8988T (cell line): ENCODE results near the gene ANKRD27.
"Not testable (repeated sequence)": the region's sequence is repeated elsewhere in the genome, so short reads cannot be mapped to it uniquely, and the experiment has no call there.

Experiments
- DNase-seq: peaks from one replicate; pipeline ENCODE4 v3.0.0; 2011

The ANKRD27 gene

DNA sequence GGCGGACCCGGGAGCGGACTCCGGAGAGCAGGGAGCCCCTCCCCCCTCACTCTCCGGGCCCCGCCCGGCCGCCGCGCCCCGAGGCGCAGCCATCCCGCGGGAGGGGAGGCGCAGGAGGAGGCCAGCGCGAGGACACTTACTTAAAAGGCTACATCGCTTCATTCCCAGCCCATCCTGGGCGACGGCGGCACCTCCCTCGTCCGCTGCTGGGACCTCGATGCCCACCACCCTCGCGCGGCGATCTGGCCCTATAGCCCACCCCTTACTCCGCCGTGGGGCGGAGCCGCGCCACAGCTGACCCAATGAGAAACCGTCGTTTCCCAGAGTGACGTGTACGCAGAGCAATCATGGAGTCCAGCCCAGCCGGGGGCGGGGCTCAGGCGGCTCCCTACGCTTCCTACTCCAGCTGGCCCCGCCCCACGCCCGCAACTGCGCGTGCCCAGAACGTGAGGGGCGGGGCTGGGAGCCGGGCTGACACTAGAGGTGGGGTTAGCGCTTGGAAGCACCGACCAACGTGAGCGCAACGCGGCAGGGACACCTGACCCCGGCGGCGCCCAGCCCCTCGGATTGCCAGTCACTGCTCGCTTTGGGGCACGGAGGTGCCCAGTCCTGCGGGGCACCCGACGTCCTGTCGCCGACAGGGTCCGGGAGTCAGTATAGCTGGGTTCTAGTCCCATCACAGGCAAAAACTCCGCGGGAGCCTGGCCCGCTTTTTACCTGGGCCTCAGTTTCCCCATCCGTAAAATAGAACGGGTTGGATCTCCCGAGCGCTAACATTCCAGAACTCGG is at the start of gene ANKRD27:
TSS of gene ANKRD27 (minus strand) at position 250 of the 789 bp plus-strand sequence. CDS start 16,165 bp downstream, outside the sequence.
- peak; percentile 95 for DNase-seq

DNA sequence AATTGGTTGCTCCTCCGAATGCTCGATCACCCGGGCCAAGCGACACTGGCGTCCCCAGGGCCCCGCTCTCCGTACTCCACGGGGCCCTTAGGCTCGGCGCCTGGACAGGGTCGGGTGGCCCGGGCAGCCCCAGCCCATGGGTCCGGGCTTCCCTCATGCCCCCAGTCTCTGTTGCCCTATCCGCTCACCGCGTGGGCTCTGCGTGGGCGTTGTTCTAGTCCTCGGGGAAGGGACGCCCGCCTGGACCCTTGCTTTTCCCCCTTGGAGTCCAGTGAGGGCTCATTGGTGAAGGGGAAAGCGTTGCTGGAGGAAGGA is 45.9 kb upstream of the ANKRD27 start:
- DNase-seq, result no peak

DNA sequence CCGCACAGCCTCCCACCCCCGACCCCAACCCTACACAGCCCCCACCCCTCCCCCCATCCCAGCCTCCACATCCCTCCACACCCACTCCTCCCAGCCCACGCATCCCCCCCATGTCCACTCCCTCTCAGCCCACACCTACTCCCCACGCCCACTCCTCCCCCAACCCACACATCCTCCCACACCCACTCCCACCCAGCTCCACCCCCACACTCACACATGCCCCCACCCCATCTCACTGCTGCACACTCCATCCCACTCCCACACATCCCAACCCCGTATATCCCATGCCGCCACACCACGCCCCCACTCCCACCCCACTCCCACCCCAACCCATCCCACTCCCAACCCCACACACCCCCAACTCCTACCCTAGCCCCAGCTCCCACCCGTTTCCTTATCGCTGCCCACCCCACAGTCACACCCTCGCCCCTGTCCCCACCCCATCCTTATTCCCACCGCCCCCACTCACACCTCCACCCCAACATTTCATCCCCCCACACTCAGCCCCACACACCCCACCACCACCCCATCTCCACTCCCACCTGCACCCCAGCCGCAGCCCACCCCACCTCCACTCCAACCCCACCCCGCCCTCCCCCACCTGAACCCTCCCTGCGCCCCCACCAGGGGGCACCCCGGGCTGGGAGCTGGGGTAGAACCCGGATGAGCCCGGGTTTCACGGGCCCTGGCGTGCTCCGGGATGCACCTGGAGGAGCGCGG is 45.4 kb upstream of the ANKRD27 start:
- peak; percentile 77 for DNase-seq

DNA sequence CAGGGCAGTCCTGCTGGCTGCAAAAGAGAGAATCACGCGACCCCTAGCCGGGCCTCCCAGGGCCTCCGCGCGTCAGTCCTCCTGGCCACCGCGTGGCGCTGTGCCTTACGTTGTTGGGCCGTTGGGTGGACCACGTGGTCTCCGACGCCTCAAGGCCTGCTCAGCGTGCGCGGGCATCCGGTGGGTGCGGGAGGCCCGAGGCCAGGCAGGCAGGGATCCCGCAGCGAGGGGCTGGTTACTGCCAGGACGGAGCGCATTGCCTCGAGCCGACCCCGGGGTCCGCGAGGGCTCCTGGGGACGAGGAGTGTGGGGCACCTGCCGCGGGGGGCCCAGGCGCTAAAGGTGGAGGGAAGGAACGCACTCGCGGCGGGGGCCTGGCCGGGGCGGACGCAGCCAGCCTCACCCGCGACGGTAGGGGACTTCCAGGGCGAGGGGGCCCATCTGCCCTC is 44.7 kb upstream of the ANKRD27 start, which contains the start of gene TDRD12:
TSS of gene TDRD12 (plus strand) at position 157 of the 449 bp plus-strand sequence. CDS start 306 bp downstream, outside the sequence.
- DNase-seq, result peak; percentile 64

DNA sequence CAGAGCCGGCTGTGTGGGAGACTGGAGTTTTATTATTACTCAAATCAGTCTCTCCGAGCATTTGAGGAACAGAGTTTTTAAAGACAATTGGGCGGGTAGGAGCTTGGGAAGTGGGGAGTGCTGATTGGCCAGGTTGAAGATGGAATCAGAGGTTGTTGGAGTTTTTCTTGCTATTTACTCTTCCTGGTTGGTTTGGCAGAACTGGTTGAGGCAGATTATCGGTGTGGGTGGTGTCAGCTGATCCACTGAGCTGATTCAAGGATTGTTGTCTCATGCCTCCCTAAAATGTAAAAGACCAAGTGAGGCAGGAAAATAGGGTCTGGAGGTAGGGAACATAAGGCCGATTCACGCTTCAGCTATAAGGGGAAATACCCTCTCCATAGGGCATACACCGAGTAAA is 43.3 kb upstream of the ANKRD27 start:
- DNase-seq, result no peak

DNA sequence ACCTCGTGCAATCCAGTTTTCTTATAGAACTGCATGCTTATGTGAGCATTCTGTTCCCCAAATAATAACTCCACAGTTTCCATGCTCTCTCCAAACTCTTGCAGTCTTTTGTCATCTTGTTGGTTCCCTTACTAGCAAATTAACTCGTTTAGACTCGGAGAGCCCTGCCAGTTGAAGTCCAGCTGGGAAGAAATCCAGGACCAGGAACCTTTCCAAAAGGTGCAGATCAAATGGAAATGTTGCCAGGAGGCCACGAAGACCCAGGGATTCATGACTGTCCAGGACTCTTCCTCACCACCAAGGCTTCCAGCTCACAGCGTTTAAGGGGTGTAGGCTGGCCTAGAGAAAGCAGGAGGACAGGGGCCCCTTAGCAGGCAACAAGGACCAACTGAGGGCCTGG is 42.5 kb upstream of the ANKRD27 start:
- no peak for DNase-seq

DNA sequence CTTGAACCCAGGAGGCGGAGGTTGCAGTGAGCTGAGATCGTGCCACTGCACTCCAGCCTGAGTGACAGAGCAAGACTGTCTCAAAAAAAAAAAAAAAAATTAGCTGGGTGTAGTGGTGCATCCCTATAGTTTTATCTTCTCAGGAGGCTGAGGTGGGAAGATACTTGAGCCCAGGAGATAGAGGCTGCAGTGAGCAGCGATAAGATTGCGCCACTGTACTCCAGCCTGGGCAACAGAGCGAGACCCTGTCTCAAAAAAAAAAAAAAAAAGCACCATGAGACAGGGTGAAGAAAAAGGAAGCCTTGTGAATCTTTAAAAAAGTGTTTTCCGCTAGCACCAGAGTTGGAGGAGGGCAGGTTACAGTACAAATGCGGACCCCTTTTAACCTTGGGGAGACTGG is 41.2 kb upstream of the ANKRD27 start:
- DNase-seq, result not testable (repeated sequence)

DNA sequence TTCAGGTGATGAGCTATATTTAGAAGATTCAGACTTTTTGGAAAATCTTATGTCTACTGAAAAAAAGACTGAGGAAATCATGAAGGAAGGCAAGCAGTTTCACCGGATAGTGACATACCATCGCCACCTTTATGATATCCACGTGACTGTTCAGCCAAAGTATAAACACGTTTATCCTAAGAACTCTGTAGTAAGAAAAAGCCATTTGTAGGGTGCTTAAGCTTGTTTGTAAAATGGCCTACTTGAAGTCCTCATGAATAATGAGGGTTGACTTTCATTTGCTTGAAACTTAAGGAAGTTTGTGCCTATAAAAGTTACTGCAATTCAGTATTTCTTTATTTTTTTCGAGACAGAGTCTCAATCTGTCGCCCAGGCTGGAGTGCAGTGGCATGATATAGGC is 36.8 kb upstream of the ANKRD27 start:
- no peak for DNase-seq

DNA sequence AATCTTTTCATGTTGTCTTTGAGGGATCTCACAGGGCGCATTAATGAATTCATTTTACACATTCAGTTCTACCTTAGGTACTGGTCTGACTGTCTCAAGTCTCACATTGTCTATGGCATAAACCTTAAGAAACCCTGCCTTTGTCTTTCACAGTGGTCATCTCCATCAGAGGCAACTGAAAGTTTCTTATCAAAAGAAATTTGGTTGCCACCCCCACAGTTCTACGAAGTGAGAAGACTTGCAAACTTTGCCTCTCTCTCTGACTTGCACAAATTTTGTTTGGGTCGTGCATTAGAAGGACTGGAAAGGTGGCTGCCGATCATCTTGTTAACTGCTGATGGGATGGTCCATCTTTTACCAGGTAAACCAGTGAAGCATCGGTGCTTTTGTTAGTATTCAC is 34.1 kb upstream of the ANKRD27 start:
- DNase-seq, result no peak

DNA sequence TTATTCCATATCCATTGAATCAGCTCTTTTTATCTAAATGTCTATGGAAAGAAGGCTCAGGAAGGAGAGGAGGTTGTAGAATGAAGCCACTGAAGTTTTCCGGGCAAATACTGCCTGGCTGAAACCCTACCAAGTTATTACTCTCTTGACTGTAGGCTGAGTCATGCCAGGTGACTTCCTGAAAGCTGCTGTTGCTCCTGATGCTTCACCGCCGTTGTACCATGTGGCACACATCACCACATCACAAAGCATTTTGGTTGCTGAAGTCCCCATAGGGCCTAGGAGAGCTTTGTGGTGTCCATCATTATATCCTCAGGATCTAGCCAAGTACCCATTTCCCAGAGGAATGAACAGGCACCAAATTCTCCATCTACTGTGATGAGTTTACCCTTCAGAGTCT is 33.5 kb upstream of the ANKRD27 start:
- DNase-seq, result no peak

DNA sequence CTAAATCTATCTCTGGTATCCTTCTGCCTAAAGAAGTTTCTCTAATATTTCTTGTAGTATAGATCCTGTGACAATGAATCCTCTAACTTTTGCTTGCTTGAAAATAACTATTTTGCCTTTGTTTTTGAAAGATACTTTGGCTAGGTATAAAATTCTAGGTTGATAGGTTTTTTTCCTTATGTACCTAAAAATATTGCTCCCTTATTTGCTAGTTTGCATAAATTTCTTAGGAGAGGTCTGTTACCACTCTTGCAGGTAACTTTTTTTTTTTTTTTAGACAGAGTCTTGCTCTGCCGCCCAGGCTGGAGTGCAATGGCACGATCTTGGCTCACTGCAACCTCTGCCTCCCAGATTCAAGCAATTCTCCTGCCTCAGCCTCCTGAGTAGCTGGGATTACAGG is 29.0 kb upstream of the ANKRD27 start:
- not testable (repeated sequence) for DNase-seq

DNA sequence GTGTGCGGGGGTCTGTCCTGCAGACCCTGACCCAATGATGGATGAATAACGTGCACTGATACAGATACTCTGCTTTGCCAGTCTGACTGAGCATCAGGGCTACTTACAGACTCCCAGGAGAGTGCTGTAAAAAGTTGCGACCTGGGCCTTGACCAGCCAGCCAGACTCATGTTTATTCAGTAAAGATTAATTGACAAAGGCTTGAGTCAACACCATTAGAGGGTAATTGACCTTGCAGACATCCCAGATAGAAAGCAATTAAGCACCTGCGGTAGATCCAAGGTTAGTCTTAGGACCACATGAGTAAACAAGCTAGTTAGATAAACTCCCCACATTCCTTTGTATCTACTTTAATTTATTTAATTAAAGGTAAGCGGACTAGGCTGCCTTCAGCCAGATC is 27.0 kb upstream of the ANKRD27 start:
- DNase-seq, result no peak

DNA sequence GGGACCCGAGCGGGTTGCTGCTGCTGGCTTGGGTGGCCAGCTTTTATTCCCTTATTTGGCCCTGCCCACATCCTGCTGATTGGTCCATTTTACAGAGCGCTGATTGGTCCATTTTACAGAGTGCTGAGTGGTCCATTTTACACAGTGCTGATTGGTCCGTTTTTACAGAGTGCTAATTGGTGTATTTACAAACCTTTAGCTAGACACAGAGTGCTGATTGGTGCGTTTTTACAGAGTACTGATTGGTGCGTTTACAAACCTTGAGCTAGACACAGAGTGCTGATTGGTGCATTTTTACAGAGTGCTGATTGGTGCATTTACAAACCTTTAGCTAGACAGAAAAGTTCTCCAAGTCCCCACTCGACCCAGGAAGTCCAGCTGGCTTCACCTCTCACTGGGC is 25.1 kb upstream of the ANKRD27 start:
- DNase-seq, result not testable (repeated sequence)

DNA sequence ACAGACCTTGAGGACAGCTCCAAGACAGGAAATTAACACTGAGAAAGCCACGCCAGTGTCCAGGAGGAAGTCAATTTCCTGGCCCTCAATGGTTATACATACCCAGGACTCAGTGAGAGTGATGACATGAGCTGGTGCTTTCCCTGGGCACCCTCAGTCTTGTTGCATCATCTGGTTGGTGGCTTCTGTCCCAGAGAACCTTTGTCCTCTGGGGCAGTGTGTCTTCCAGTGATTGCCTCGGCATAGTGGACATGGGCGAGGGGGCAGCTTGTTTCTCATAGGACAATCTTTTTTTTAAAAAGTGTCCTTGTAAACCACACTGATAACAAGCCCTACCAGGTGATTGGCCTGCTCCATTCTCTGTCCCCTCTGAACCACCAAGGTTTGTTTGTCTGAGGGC is 21.8 kb upstream of the ANKRD27 start:
- not testable (repeated sequence) for DNase-seq

DNA sequence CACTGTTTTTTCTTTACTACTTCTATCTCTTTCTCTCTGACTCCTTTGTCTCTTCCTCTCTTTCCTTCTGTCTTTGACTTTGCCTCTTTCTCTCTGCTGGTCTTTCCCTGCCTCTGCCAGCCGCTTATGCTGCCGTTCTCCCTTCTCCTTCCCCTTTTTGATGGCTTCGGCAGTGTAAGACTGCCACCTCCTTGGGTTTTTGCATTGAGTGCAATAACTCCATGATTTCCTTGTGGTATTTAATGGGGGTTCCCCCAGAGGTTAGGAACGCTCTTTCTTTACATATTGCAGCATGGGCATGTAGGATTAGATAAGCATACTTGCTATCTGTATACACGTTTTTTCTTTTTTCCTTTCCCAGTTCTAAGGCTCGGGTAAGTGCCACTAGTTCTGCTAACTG is 20.5 kb upstream of the ANKRD27 start:
- not testable (repeated sequence) for DNase-seq

DNA sequence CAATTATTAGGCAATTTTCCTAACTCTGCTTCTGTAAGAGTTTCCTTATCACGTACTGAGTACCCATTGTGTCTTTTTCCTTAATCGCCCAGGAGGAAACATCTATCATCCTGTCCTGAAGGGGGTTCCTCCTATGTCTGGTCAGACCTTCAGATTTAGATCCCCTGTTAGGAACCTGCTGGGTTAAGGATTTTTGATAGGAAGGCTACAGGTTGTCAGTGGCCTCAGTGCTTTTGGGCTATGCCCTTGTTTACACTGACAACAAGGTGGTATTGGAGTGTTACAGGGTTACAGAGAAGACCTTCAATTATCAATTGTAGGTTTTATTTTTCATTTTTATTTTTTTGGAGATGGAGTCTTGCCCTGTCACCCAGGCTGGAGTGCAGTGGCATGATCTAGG is 19.9 kb upstream of the ANKRD27 start:
- not testable (repeated sequence) for DNase-seq

DNA sequence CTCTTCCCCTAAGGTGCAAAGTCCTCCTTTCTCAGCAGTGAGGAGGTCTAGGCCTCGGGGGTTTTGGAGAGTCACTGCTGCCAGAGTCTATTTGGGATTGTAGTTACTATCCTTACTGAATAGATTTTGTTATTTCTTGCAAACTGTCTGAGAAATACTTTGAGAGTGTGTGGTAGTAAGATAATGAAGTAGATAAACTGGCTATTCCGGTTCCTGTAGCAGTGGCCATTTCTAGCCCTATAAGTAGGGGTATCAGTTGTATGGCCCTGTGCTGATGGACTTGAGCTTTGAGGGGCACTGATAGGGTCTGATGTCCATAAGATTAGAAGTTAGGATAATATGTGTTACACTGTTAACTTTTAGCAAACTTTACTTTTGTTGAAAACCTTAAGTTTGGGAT is 19.3 kb upstream of the ANKRD27 start:
- DNase-seq, result not testable (repeated sequence)

DNA sequence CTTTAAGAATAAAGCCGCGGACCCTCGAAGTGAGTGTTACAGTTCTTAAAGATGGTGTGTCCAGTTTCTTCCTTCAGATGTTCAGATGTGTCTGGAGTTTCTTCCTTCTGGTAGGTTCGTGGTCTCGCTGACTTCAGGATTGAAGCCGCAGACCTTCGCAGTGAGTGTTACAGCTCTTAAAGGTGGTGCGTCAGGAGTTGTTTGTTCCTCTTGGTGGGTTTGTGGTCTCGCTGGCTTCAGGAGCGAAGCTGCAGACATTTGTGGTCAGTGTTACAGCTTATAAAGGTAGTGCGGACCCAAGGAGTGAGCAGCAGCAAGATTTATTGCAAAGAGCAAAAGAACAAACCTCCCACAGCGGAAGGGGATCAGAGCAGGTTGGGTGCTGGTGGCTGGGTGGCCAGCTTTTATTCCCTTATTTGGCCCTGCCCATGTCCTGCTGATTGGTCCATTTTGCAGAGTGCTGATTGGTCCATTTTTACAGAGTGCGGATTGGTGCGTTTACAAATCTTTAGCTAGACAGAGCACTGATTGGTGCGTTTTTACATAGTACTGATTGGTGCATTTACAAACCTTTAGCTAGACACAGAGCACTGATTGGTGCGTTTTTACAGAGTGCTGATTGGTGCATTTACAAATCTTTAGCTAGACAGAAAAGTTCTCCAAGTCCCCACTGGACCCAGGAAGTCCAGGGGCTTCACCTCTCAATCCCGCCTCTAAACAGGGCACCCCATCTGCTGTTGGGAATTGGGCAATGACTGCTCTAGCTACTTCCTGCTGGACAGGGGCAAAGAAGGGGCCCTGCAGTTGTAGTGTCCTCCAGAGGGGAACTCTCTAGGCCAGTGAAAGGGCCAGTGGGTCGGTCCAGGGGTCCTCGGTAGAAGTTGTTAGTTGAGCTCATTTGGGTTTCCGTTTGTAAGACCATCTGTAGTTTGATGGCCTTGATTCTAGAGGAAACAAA is 18.4 kb upstream of the ANKRD27 start:
- not testable (repeated sequence) for DNase-seq

DNA sequence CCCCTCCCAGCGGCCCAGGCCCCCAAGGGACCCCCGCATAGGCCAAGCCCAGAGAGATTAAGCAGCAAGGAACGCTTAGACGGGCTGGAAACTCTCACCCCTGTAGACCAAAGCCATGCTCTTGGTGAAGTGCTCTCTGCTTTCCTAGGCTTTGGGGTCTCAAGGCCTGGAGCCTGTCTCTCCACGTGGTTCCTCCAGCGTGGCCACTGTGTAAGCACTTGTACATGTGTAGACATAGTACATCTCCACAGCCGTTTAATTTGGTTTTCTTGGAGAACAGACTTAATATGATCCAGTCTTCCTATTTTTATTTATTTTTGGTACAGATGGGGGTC is 17.7 kb upstream of the ANKRD27 start:
- DNase-seq, result no peak

DNA sequence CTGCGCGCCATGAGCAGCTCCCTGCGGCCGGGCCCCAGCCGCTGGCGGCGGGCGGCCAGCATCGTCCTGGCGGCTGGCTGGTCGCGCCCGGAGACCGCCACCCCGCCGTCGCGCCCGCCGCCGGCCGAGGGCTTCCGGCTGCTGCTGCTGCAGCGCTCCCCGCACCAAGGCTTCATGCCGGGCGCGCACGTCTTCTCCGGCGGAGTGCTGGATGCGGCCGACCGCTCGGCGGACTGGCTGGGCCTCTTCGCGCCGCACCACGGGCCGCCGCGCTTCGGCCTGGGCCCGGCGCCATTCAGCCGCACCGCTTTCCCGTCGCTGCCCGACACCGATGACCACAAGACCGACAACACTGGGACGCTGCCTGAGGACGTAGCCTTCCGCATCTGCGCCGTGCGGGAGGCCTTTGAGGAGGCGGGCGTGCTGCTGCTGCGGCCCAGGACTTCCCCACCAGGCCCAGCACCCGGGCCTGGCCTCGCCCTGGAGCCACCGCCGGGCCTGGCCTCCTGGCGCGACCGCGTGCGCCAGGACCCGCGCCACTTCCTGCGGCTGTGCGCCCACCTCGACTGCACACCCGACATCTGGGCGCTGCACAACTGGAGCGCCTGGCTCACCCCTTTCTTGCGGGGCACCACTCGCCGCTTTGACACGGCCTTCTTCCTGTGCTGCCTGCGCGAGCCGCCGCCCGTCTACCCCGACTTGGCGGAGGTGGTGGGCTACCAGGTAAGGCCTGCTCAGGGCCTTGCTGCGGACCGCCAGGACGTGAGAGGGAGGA is 17.2 kb upstream of the ANKRD27 start:
- no peak for DNase-seq

DNA sequence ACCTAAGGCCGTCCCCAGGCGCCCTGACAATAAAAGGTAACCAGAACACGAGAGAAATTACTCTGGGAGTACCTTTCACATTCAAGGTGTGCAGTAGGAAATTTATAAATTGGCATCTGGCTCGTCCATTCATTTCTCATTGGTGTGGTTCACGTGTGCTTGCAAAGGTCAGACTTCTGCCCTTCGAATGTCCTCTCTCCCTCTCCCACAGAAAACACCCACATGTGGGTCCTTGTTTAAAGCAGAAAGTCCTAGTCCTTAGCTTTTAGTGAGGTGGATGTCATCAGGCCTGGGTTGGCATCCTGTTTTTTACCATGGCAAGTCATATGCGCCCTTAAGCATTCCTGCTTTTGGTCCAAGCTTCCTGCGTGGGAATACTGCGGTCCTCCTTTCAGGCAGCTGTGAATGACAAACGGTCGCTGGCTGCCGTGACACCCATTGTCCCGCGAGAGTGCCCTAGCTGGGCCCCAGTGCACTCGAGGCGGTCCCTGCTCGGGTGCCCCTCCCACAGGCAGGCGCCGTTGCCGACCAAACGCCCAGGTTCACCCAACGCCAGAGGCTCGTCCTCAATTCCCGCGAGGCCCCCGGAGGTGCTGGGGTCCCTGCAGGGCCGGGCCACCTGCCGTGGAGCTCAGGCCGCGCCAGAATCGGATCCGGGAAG is 16.4 kb upstream of the ANKRD27 start, which contains the start of gene NUDT19:
TSS of gene NUDT19 (plus strand) at position 531 of the 661 bp plus-strand sequence. CDS start 140 bp downstream, outside the sequence.
- peak; percentile 84 for DNase-seq

DNA sequence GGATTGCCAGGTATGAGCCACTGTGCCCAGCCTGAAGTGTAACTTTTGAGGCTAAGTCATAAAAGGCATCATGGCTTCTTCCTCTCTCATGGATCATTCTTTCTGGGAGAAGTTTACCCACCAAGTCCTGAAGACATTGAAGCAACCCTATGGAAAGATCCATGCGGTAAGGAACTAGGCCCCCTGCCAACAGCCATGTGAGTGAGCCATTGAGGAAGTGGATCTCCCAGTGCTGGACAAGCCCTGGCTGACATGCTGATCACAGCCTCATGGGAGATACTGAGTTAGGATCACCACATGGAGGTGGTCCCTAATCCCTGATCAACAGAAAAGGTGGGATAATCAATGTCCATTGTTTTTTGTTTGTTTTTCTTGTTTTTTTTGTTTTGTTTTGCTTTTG is 13.3 kb upstream of the ANKRD27 start:
- DNase-seq, result no peak
